A673 (cell line): ENCODE results near the gene PRR22. TPM values are rescaled to one million over a fixed set of nuclear protein-coding genes. Genes with fewer than 3 reads are reported as not detected.

Source experiments
- BruUV-seq: library from RNA; stranded (reverse); fragments of 400-500 nt; replicated peaks from 2 replicates; lab custom pipeline; 2021; lab: Mats Ljungman, UMichigan
- CTCF ChIA-PET: fragments of 300-600 bp; sonication (Branson Sonifier 250); formaldehyde crosslinking; loops from one replicate; lab custom pipeline; 2022; ENCODE audit warnings: antibody characterized with exemption; lab: Charles Lee
- POLR2A ChIA-PET: fragments of 300-600 bp; sonication (Branson Sonifier 250); formaldehyde crosslinking; loops from one replicate; lab custom pipeline; 2022; ENCODE audit warnings: antibody characterized with exemption; ENCODE audit not compliant: low non-redundant PET; lab: Charles Lee
- DNase-seq: peaks from one replicate; pipeline ENCODE4 v3.0.0-alpha.2; 2015; ENCODE audit warnings: low spot score
- H3K27ac ChIP-seq: fragments of 200-600 bp; sonication (generic); 2 replicates; pipeline ENCODE4 v1.5.1; 2016; ENCODE audit warnings: mixed run types, low read depth, mild to moderate bottlenecking, mixed read lengths, antibody characterized with exemption, low read length; ENCODE audit not compliant: poor library complexity, severe bottlenecking
- H3K27me3 ChIP-seq: fragments of 200-600 bp; sonication (generic); replicated peaks from 2 replicates; pipeline ENCODE4 v1.6.1; 2017; ENCODE audit warnings: mixed run types, low read depth, mild to moderate bottlenecking, mixed read lengths, antibody characterized with exemption, low read length; ENCODE audit not compliant: insufficient read depth, poor library complexity
- H3K36me3 ChIP-seq: fragments of 200-600 bp; sonication (generic); 2 replicates; pipeline ENCODE4 v1.6.1; 2016; ENCODE audit warnings: mixed run types, mild to moderate bottlenecking, mixed read lengths, antibody characterized with exemption, low read length; ENCODE audit not compliant: insufficient read depth, poor library complexity, severe bottlenecking
- H3K4me1 ChIP-seq: fragments of 200-600 bp; sonication (generic); 2 replicates; pipeline ENCODE4 v1.6.1; 2017; ENCODE audit warnings: mixed run types, mild to moderate bottlenecking, mixed read lengths, antibody characterized with exemption, low read length; ENCODE audit not compliant: insufficient read depth, poor library complexity, severe bottlenecking
- H3K4me3 ChIP-seq: fragments of 200-600 bp; sonication (generic); 2 replicates; pipeline ENCODE4 v1.5.1; 2016; ENCODE audit warnings: low read depth, mixed run types, mild to moderate bottlenecking, mixed read lengths, low read length; ENCODE audit not compliant: poor library complexity, severe bottlenecking
- H3K9me3 ChIP-seq: fragments of 200-600 bp; sonication (generic); 2 replicates; pipeline ENCODE4 v1.6.1; 2016; ENCODE audit warnings: mixed run types, low read depth, mild to moderate bottlenecking, mixed read lengths, antibody characterized with exemption, low read length; ENCODE audit not compliant: poor library complexity, severe bottlenecking
- CTCF ChIP-seq: fragments of 300-800, 200-600 bp; sonication (generic); conservative IDR thresholded peaks from 2 replicates; pipeline ENCODE4 v1.5.1; 2017; ENCODE audit warnings: low read depth, mild to moderate bottlenecking, antibody characterized with exemption, low read length, moderate library complexity, mixed read lengths
- EZH2 ChIP-seq: fragments of 200-600 bp; sonication (generic); IDR thresholded peaks from 2 replicates; pipeline ENCODE4 v1.6.1; 2017; ENCODE audit warnings: borderline replicate concordance, low read depth, mild to moderate bottlenecking, mixed read lengths, antibody characterized with exemption, low read length; ENCODE audit not compliant: poor library complexity, severe bottlenecking
- intact Hi-C: fragments of 100-400 bp; cut with micrococcal nuclease; formaldehyde crosslinking; loops from one replicate; pipeline ENCODE4 v1.10.0; 2022; ENCODE audit not compliant: unreplicated experiment
- total RNA-seq: library from RNA; stranded (reverse); gene quantifications from 2 replicates; pipeline ENCODE4 v1.2.3, GENCODE V29; 2021

Gene PRR22
- total RNA-seq, 1 experiment from 2014 or later: 8.2 TPM

- Histone ChIP-seq H3K27me3 (no peaks in the 10 kb centered on the region), H3K27ac (no peak overlapping the region), H3K4me1 (peaks cover 7% of the 10 kb centered on the region), H3K4me3 (no peak overlapping the region), H3K36me3 (peaks cover 49% of the 10 kb centered on the region), H3K9me3 (no peaks in the 10 kb centered on the region)
- intact Hi-C loops: no loop called here
- no TSS peak for BruUV-seq
- no peak for DNase-seq
- no peak for TF ChIP-seq EZH2
- ChIA-PET POLR2A (interaction anchor here (0.6 kb wide), 1 partner anchor 106 kb away, joined by 3 read pairs; no protein-coding TSS in a partner anchor), CTCF (no interaction called here)
These were observed 3.9 kb upstream of the PRR22 start for GRCh38 chr19:5788422-5788821.

GRCh38 chr19:5787409-5788182, 3.0 kb upstream of the PRR22 start:
- H3K36me3 ChIP-seq: peaks cover 49% of the 10 kb centered on the region
- H3K27me3 ChIP-seq: no peaks in the 10 kb centered on the region
- BruUV-seq: no TSS peak
- DNase-seq: no peak
- POLR2A ChIA-PET: no interaction called here
- H3K9me3 ChIP-seq: no peaks in the 10 kb centered on the region
- intact Hi-C loops: no loop called here
- TF ChIP-seq CTCF (no peak), EZH2 (no peak)
- H3K4me1 ChIP-seq: peaks cover 7% of the 10 kb centered on the region
- no peak overlapping the region for H3K27ac ChIP-seq
- CTCF ChIA-PET: no interaction called here
- no peak overlapping the region for H3K4me3 ChIP-seq

DNA sequence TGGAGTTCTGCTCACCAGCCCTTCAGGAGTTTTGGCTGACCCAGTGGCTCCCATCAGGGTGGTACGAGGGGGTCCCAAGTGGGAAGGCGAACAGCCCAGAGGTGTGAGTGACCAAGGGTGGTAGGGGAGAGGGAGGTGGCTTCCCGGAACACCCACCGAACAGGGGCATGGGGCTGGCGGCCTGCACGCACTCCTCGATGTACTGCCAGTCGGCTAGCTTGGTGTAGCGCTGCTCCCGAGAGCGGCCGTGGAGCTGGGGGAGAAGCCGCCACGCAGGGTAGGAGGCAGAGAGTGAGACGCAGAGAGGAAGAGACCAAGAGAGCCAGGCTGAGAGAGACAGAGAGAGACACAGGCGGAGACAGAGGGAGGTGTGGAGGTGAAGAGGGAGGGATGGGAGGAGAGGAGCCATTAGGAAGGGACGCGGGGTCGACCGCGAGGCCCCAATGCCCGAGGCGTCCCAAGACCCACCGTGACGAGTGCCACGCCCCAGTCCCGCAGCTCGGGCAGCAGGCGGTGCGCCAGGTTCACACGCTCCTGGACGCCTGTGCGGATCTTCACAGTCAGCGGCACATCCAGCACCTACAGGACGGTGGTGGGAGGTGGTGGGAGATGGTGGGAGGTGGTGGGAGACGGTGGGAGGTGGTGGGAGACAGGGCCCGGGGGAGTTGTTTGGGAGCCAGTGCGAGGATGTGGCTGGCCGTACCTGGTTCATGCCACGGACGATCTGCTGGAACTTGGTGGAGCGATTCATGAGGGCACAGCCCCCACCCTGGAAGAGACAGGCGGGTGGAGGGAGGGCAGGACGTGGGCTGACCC, 2.3 kb upstream of the PRR22 start:
- H3K4me1 ChIP-seq: peaks cover 7% of the 10 kb centered on the region
- BruUV-seq: no TSS peak
- no peaks in the 10 kb centered on the region for H3K9me3 ChIP-seq
- ChIA-PET CTCF (no interaction called here), POLR2A (no interaction called here)
- intact Hi-C loops: no loop called here
- H3K27ac ChIP-seq: no peak overlapping the region
- no peak for TF ChIP-seq CTCF
- TF ChIP-seq EZH2: no peak
- no peaks in the 10 kb centered on the region for H3K27me3 ChIP-seq
- no peak overlapping the region for H3K4me3 ChIP-seq
- no peak for DNase-seq
- H3K36me3 ChIP-seq: peaks cover 49% of the 10 kb centered on the region
